Adipose tissue (tissue), 3 donors: ENCODE results near the gene LAMA4. TPM values are rescaled to one million over a fixed set of nuclear protein-coding genes. Genes with fewer than 3 reads are reported as not detected.

Experiments
- H3K27ac ChIP-seq: one replicate; pipeline ENCODE4 v1.5.1; 2013; ENCODE audit warnings: low read depth, low read length
- WGBS, 3 donors: extraction: QIAGEN DNeasy Blood & Tissue Kit; methylation state at CpG; one replicate each; pipeline ENCODE4 v1.1.7; 2013; 5-methylcytosine and 5-hydroxymethylcytosine counted together
- polyA plus RNA-seq, 3 donors: library from polyadenylated mRNA; stranded (reverse); fragments of 200-250 nt; gene quantifications; one replicate each; pipeline ENCODE4 v1.2.3, GENCODE V29; 2013
- donor health status: healthy with polysubstance abuse.
- donor health status: Bipolar disorder and iron deficiency.
- donor health status: healthy.

LAMA4 gene
- polyA plus RNA-seq, 3 donors: 10.0 to 157 (median 70.6) TPM

GRCh38 chr6:112249489-112249888 lies 4.9 kb downstream of the LAMA4 start:
- H3K27ac ChIP-seq: no peak overlapping the region
- WGBS, 3 donors: 54 to 81% (median 66%) methylated on average over 4 of the region's 4 CpGs

DNA sequence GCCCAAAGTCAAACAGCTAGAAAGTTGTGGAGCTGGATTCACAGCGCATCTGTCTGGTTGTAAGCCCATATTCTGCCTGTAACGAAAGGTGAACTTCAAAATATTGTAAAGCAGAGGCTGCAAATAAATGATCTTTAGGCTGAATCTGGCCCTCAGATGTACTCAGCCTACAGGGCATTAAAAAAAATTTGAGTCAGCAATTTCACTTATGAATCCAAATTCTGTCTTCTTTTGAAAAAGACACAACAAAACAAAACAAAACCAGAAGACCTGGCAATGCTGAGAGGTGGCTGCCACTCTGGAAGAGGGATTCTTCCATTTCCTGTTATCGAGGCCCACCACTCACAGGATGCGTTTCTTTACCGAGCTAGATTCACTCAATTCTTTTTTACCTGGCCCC lies 7.1 kb downstream of the LAMA4 start:
- H3K27ac ChIP-seq: no peak overlapping the region
- WGBS, 3 donors: 59 to 82% (median 72%) methylated on average over 5 of the region's 5 CpGs

- WGBS, 3 donors: 54 to 75% (median 61%) methylated on average over 5 of the region's 5 CpGs
- H3K27ac ChIP-seq: no peak overlapping the region
Observed at GRCh38 chr6:112245511-112246203, 8.7 kb downstream of the LAMA4 start.

- H3K27ac ChIP-seq: no peak overlapping the region
- WGBS, 3 donors: 59 to 75% (median 69%) methylated on average over 11 of the region's 11 CpGs
Observed at GRCh38 chr6:112243861-112244827, 10.2 kb downstream of the LAMA4 start.

DNA sequence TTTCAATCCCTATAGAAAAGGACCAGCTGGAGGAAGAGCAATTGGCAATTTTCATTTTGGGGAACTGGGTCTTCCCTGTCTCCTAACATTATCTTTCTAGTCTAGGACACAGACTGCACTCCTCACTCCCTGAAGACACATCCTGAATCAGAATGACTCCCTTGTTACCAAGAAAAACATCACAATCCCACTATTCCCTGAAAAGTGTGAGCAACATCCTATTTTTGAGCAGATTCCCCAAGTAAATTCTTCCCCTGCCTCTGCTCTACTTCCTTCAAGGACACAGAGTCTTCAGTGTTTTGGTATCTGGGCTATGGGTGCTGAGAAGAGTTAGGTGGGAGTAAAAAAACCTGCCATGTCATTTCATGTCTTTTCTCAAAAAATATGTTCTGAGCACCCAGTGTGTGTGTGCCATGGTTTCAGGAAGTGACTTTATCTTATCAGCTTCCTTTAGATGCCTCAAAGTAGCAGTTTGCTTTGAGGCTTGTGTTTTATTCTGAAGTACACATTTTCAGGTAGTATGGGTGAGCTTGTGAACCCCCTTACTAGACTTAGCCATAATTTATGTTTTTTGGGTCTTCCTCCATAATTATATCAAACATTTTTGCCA lies 12.4 kb downstream of the LAMA4 start:
- no peak overlapping the region for H3K27ac ChIP-seq

- WGBS, 3 donors: 44 to 68% (median 48%) methylated on average over 3 of the region's 3 CpGs
- no peak overlapping the region for H3K27ac ChIP-seq
Observed at GRCh38 chr6:112237595-112237994, 16.8 kb downstream of the LAMA4 start.

DNA sequence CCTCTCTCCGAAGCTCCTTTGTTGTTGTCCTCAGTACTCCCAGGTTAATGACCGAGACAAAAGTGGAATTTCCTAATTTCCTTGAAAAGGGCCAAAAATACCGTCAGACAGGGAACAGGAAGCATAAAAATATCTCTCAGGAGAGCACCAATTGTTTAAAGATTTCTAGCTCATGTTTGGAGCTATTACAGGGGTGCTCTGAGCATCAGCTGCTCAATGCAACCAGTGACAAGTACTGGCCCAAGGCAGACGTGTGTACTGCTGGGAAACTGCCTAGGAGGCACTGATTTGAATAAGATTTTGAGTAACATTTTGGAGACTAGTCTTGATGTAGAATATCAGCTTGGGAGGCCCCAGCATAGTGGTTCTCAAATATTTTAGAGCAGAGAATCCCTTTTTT lies 17.3 kb downstream of the LAMA4 start:
- 43 to 69% (median 45%) methylated on average over 4 of the region's 4 CpGs for WGBS, 3 donors
- no peak overlapping the region for H3K27ac ChIP-seq

- WGBS, 3 donors: 54 to 80% (median 55%) methylated on average over 5 of the region's 5 CpGs
Observed at GRCh38 chr6:112235956-112236355, 18.4 kb downstream of the LAMA4 start.

DNA sequence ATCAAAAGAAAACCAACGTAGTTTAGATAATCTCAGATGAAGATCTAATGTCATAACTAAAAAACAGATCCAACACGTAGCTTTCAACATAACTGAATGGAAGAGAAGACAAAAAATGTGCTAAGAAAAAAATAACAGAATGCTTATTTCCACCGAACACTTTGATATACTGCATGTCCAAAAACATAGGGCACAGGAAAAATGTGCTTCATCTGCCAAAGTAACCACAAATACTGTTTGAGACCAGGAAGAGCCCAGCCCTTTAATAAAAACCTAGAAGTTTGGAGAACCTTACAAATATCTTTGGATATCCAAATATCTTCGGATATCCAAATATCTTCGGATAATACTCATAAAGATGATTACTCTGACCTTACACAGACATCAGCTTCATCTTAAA lies 19.8 kb downstream of the LAMA4 start:
- 28 to 60% (median 36%) methylated on average over 5 of the region's 5 CpGs for WGBS, 3 donors
- H3K27ac ChIP-seq: no peak overlapping the region

More at GRCh38 chr6:112235956-112236355, 18.4 kb downstream of the LAMA4 start:
- H3K27ac ChIP-seq: no peak overlapping the region

DNA sequence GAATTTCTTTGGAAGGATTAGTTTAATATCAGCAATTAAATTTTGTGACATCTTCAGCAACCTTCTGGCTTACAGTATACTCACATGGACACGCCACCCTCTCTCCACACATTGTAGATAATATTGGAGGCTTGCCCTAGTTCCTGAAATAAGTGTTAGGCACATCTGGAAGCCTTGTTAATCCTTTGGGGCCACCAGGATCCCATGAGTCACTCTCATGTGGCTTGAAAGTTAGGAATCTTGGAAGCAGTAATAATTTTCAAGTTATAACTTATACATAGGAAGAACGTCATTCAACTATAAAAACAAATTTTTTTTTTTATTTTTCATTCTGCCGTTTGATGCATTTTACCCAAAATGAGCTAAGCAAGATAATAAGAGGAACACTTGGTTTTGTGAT lies 20.5 kb downstream of the LAMA4 start:
- WGBS, 3 donors: 46 to 77% (median 55%) methylated on average over 3 of the region's 3 CpGs
- H3K27ac ChIP-seq: no peak overlapping the region

GRCh38 chr6:112232845-112233256 lies 21.5 kb downstream of the LAMA4 start:
- WGBS, 3 donors: 14 to 49% (median 33%) methylated on average over 5 of the region's 5 CpGs
- no peak overlapping the region for H3K27ac ChIP-seq

DNA sequence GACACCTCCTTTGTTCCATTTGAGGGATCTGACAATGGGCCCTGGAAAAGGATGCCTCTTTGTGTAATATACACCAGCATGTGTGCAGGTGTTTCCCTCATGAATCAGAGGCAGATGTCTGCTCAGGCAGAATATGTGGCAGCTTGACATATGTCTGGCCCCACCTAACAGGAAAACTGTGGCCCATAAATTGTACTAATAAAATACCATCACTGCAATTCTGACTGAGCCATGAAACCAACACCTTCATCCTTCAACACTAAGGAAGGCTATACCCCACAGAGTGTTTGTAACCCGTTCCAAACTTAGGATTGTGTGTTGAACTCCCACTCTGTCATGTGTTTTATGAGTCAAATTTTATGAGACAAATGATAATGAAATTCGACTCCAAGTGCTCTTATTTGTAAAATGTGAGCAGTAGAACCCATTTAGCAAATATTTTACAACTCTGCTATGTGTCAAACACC lies 22.7 kb downstream of the LAMA4 start:
- H3K27ac ChIP-seq: no peak overlapping the region
- WGBS, 3 donors: 35 to 40% (median 37%) methylated on average over 2 of the region's 2 CpGs

GRCh38 chr6:112231164-112231563 lies 23.2 kb downstream of the LAMA4 start:
- WGBS, 3 donors: 66 to 95% (median 67%) methylated on average over 1 of the region's 1 CpG
- H3K27ac ChIP-seq: no peak overlapping the region

GRCh38 chr6:112228480-112229332 lies 25.7 kb downstream of the LAMA4 start:
- WGBS, 3 donors: 75 to 90% (median 88%) methylated on average over 7 of the region's 7 CpGs
- no peak overlapping the region for H3K27ac ChIP-seq

DNA sequence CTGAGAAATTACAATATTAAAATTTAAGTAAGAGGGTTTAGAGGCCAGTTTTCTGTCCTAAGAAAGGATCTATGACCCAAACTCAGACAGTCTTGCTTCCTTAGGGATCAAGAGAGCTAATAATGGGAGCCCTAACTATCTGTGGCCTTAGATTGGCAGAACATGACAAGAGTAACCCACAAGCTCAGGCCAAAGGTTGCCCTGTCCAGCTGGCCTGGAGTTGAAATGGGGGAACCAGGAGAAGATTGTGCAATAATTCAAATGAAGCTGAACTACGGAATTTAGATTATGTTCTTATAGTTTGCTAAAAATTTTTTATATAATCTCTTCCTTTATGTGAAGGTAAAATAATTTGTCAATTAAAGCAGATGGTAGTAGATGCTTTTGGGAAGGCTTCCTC lies 26.4 kb downstream of the LAMA4 start:
- WGBS, 3 donors: 53 to 74% (median 58%) methylated on average over 1 of the region's 1 CpG
- H3K27ac ChIP-seq: no peak overlapping the region

GRCh38 chr6:112227411-112227810 lies 27.0 kb downstream of the LAMA4 start:
- 69 to 83% (median 73%) methylated on average over 2 of the region's 2 CpGs for WGBS, 3 donors
- H3K27ac ChIP-seq: no peak overlapping the region

- WGBS, 3 donors: 64 to 79% (median 67%) methylated on average over 1 of the region's 1 CpG
- no peak overlapping the region for H3K27ac ChIP-seq
Observed at GRCh38 chr6:112225691-112226090, 28.7 kb downstream of the LAMA4 start.

- WGBS, 3 donors: 65 to 76% (median 69%) methylated on average over 2 of the region's 2 CpGs
- peak overlapping the region; percentile 87 for H3K27ac ChIP-seq
Observed at GRCh38 chr6:112224088-112224487, 30.3 kb downstream of the LAMA4 start.
